NCI-H2227 (cell line): ENCODE data around the gene NOX4.
"Not testable (repeated sequence)": the region's sequence is repeated elsewhere in the genome, so short reads cannot be mapped to it uniquely, and the experiment has no call there.

Source experiments
- DNase-seq: peaks from one replicate; lab custom pipeline; 2025; ENCODE audit not compliant: unreplicated experiment; lab: John Stamatoyannopoulos, UW

The NOX4 gene

DNA sequence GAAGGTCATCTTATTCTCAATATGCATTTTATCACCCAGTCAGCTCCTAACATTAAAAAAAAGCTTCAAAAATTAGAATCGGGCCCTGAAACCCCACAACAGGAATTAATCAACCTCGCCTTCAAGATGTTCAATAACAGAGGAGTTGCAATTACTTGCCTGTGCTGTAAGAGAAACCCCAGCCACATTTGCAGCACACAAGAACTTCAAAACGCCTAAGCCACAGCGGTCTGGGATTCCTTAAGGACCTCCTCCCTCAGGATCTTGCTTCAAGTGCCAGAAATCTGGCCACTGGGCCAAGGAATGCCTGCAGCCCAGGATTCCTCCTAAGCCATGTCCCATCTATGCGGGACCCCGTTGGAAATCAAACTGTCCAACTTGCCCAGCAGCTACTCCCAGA, 108.2 kb downstream of the NOX4 start:
- not testable (repeated sequence) for DNase-seq

DNA sequence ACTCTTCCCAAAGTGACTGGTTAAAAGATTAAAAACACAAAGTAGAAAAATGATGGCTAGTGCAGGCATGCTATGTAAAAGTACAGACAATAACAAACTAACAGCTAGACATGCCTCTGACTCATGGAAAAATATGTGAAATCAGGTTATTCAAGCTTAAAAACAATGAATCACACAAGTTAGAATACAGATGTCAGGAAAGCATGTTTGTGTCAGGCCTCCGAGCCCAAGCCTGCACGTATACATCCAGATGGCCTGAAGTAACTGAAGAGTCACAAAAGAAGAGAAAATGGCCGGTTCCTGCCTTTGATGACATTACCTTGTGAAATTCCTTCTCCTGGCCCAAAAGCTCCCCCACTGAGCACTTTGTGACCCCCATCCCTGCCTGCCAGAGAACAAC, 110.1 kb downstream of the NOX4 start:
- no peak for DNase-seq

DNA sequence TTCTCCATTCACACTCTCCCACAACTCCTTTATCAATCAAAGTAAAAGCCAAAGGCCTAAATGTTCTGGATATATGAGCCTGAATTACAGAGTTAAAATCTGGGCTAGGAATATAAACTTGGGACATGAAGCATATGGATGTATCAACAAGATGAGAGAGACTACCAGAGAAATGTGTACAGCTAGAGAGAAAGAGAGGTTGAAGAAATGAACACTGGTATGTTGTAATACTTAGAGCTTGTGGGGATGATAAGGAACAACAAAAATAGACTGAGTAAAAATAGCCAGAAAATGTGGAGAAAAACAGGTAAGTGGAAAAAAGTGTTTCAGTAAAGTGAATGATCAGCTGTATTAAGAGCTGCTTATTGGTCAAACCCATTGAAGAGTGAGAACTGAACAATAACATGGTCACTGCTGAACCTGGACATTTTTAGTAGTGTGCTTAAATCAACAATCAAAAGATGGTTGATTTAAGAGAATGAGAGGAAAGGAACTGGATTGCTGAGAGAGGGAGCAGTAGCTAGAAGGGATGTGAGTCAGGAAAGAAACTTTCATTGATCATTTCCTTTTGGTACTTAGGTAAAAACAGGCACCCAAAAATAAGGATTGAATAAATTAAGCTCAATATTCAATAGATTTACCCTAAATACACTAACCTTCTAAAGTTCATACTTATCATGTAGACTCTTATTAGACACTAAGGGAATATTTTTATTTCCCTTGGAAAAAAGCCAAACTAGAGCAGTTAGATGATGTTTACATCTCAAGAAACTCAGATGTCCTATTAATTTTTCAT, 111.0 kb downstream of the NOX4 start:
- not testable (repeated sequence) for DNase-seq

DNA sequence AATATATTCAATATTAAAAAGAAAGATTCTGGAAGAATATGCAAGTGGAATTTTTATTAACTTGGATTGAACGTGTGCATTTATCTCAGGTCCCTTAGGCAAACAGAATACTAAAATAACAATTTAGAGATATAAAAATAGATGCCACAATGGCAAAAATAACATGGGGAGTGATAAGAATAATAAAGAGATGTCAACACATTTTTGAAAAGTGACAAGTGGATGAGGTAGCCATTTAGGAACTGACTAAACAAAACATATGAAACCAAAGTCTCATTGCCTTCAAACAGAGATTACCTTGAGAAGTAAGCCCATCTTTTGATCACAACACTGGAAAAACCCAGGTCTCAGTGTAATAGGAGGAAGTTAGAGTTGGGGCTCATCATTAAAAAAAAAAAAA, 112.2 kb downstream of the NOX4 start:
- DNase-seq: not testable (repeated sequence)

DNA sequence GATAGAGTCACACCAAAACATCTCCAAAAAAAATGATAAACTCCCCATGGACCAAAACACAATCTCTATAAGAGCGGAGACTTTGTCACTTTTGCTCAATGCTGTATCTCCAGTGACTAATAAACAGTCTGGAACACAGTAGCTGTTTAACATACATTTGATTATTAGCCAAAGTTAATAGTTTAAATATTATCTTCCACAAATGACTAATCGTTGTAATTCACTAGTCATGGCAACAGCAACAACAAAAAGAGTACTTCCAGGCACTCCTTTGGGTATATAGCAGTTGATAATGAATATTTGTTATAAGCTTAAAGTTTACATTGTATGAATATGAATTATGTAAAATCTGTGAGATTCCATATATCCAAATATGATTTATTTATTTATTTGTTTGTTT, 121.8 kb downstream of the NOX4 start:
- not testable (repeated sequence) for DNase-seq

DNA sequence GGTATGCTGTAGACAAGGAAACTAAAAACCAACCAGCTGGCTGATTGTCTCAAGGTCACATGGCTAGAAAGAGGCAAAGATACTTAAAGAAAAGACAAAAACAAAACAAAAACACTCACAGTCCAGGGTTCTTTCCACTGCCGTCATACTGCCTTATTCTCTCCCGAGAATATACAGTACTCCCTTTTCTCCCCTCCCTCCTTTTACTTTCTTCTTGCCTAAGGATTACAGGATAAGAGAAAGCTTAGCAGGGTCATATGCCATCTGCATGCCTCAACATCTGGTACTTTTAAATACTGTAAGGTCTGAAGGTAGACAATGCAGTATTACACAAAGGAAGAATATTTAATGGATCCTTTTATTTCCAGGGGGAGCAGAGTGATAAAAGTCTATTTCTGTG, 126.3 kb downstream of the NOX4 start:
- DNase-seq: not testable (repeated sequence)

DNA sequence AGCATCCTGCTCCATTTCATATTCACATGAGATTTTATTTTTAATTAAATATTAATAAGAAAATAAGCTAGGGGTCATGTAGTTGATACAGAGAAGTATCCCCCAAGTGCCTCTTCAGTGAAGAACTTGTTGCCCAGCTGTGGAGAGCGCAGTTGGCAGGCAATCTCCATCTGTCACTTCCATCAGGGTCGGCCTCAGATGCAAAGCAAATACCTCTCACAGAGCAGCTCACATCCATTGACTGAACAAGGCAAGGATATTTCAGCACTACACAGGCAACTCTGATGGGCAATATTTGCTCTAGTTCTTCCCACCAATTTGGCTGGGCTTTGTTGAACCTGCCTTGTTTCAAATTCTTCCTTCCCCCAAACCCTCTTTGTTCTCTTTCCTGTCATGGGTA, 129.4 kb downstream of the NOX4 start:
- no peak for DNase-seq

DNA sequence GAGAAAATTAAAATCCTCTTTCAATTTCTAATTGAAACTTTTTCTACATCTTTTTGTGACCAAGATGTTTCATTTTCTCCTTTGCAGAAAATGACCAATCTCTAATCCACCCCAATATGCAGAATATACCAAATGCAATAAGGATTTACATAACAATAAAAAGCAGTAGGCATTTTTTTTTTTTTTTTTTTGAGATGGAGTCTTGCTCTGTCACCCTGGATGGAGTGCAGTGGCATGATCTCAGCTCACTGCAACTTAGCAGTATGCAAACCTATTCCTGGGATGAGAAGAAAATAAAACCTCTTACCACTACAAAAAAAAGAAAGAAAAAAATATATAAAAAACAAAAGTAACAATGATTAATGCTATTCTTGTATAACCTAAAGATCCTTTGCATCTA, 132.0 kb downstream of the NOX4 start:
- DNase-seq: not testable (repeated sequence)

DNA sequence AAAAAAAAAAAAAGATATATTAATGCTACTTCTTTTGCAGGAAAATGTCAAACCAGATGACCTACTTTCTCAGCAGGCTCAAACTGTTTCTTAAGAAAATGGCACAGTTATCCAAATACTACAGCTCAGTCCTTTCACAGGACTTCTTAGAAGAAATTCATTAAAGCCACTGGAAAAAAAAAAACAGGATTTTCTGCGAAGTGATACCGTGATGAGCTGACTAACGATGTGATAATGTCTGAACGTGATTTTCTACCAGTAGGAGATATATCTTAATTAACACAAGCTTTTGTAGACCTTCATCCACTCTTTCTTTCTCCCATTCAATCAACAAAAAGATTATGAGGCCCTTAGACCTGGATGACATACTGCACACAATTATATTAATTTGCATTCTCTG, 132.4 kb downstream of the NOX4 start:
- no peak for DNase-seq

DNA sequence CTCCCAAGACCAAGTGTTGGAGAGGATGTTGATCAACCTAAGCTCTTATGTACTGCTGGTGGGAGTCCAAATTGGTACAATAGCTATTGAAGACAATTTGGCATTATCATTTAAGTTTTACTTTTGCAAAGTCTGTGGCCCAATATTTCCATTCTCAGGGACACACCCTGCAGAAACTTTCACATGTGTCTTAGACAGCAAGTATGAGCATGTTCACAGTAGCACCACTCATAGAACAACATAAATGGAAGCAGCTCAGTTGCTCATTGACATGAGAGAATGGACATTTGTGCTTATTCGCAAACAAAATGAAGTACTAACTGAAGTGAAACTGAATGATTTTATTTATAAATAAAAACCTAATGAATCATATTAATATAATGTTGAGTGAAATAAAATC, 135.5 kb downstream of the NOX4 start:
- DNase-seq: no peak

DNA sequence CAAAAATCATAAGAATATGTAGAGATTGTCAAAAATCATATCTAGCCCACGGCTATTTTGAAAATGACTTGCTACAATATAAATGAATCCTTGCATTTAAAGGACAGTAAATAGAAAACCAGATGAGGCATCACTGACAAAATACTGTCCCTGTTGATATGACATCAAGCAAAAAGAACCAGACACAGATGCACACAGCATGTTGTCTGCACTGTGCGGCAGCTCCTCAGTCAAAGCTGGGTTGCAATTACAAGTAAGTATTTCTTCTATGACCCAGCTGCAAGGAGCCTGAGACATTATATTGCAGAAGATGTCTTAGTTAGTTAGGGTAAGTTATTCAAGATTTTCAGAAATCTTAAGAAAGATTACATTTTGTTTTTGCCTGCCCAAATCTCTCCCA, 136.7 kb downstream of the NOX4 start:
- not testable (repeated sequence) for DNase-seq

DNA sequence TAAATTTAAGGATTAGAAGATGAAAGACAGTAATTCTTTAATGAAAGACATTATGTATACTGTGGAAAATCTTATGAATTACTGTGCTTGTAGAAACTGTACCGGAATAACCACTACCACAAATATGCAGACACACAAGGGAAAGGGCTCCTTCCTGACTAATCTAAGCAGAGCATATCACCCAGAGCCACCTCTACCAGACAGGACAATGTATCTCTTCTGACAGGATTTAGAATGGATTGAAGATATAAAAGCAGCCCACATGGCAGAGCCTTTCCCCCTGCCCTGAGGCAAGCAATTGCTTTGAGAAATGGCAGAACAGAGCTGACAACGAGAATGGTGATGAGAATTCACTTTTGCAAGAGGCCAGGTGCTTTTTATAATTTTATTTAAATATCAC, 144.1 kb downstream of the NOX4 start:
- no peak for DNase-seq

DNA sequence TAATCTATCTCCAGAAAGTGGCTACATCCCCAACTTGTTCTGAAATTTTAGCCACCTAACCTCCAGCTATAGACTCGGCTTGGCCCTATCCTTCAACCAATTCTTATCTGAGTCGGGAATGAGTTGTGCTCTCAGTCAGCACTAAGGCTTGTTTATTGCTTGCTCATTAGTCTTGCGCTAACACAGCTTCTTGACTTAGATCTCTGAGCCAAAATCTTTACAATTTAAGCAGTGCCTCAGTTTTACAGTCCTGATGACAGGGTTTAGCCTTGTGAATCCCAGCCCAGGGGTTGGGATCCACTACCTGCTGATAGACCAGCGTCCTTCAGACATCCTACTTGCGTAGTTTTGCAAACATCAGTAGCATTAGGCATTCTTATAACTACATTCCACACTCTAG, 144.6 kb downstream of the NOX4 start:
- DNase-seq: no peak

DNA sequence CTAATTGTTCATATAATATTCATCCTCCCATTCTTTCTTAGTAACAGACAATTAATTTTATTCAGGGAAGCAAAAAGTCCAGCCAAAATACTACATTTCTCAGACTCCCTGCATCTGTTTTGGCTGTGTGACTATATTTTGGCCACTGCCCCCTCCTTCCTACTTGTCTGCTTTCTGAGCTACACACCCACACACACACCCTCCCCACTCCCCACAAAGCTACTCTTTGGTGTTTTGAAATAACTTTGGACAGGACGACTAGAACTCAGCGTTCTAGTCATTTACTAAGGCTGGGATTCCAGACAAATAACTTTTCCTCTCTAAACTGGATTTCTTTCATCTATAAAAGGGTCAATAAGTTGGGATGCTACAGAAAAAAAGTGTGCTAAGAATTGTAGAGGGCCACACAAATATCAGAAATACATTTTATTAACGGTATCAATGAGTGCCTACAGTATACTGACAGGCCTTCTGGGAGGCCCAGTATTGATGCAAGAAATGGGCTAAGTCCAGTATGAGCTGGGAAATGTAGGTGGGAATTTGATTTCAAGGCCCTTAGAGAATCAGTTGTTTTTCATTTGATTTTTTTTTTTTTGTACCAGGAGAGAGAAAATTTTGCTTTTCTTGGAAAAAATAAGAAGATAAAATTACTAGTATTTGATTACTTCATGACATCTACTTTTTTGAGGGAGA, 148.1 kb downstream of the NOX4 start:
- DNase-seq: not testable (repeated sequence)

DNA sequence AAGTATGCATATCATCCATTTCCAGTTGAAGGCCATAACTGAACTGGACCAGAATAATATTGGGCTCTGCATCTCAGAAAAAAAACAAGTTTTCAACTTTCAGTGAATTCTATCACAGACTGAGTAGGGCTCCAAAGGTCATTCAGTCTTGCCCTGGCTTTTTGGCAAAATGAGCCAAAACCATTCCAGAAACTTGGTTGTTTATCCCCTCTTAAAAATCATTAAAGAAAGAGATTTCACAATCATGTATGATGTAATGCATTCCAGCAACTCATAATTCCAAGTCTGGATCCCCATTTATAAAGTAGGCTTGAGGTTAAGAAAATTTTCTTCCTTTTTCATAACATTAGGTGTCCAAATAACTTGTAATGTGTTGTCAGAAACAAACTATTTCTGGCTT, 150.7 kb downstream of the NOX4 start:
- not testable (repeated sequence) for DNase-seq

DNA sequence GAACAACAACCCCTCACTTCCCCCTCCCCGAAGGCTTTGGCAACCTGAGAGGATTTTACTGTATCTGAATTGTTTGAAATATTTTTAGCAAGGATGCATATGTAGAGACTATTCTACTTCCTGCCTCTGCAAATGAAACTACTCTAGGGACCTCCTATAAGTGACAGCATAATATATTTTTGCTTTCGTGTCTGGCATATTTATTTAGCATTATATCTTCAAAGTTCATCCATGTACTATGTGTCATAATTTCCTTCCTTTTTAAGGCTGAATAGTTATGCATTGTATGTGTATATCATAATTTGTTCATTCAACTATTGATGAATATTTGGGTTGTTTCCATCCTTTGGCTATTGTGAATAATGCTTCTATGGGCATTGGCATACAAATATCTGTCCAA, 153.1 kb downstream of the NOX4 start:
- DNase-seq: not testable (repeated sequence)

DNA sequence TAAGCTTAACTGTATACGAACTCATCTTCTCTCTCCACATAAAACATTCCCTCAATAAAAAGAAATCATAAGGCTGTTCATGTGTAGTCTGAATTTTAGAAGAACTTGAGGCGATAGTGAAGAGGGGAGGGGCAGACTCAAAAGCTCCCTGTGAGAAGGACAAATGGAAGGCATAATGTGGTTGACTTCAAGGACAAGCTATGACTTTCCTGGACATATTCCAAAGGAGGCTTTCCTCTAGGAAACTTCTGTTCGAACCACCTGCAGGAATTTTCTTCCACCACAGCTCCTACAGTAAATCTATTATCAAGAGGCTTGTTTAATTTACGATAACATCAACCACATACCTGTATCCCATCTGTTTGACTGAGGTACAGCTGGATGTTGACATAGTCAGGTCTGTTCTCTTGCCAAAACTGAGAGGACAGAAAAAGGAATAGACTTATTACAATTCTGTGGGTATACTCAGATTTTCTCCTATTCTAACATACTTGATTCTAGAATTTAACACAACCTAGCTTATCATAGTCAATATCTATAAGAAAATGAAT, 154.0 kb downstream of the NOX4 start:
- DNase-seq: not testable (repeated sequence)

DNA sequence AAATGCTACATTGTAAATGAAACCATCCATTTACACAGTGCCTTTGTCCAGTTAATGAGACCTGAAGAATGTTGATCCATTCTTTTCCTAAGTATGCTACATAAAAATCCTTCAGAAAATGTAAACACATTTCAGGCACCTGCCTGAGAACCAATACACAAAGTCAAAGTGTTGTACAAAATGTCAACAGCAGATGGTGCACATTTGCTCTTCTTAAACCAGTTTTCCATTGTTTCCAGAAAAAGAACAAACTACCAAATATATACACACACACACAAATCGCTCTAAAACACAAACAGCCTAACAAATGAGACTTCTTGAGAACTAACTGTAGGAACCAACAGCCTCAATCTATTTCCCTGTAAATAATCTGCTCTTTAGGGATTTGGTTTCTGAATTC, 157.5 kb downstream of the NOX4 start:
- DNase-seq: not testable (repeated sequence)

DNA sequence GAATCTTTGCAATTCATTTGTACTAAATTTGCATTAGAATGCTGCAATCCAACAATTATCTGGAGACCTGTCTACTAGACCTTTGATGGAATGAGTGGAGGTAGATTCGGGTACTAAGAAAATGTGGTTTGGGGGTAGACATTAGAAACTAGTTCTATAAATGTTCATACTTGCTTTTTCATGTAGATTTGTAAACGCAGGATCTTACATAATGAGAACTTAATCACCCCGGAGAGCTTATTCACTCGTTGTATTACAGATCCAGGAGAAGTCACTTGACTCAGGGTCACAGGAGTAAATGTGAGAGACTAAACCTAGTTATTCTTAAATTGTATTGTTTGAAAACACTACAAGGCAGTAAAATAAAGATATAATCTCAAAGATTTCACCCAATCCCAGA, 159.2 kb downstream of the NOX4 start:
- not testable (repeated sequence) for DNase-seq

DNA sequence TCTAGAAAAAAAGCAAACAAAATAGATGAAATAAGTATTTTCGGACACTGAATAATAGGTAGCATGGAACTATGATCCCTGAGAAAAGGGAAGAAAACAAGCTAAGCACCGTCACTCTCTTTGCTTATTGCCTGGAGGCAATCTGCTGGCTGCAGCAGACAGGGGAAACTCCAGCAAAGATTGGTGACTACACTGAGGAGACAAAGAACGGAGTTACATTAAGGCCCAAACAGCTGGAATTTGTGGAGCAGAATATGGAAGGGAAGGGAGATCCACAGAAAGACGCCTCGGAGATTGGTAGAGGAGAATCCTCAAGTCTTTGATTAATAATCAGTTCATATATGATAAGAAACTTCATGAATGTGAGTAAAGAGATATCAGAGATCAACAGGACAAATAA, 163.3 kb downstream of the NOX4 start:
- no peak for DNase-seq

DNA sequence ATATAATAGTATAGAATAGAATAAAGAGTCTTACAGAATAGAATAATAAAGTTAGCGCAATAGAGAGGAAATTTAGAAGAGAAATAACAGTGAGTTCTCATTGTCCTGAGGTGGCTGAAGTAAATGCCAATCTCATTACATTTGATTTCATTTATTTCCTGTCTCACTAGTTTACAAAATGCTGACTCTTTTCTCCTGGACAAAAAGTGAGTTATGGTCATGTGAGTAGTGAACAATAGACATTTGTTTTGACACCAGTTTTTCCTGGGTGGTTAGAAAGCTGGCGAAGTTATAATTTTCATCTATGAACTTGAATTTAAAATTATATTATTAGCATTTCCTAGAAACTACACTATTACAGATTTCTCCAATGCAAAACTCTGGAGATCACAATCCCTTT, 169.8 kb downstream of the NOX4 start:
- DNase-seq: no peak

DNA sequence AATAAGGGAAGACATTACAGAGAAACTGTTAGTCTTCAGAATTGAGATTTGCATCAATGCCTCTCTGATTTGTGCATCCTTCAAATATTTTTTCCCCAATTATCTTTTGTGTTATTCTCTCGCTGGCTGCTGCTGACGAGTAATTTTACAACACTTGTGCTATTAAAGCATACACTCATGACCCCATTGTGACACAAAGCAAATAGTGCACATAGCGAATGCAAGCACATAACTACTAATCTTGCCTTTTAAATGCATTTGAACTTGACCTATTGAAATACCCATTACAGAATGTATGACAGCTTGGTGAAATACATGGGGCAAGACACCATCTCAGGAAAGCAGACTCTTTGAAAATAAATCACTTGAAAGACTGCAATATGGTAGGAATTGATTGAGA, 180.6 kb downstream of the NOX4 start:
- not testable (repeated sequence) for DNase-seq
